WI38 (cell line): ENCODE measurements around the gene MLF2.

Experiments
- H3K4me3 ChIP-seq: 2 replicates; pipeline ENCODE4 v1.5.1; 2011; ENCODE audit warnings: low read depth, mild to moderate bottlenecking, control low read depth, low read length
- TF ChIP-seq, protein P1 (sequence below): IDR thresholded peaks from 2 replicates; pipeline ENCODE4 v1.5.1; 2012; ENCODE audit warnings: low read depth, mild to moderate bottlenecking, control low read depth, low read length

Gene MLF2

DNA sequence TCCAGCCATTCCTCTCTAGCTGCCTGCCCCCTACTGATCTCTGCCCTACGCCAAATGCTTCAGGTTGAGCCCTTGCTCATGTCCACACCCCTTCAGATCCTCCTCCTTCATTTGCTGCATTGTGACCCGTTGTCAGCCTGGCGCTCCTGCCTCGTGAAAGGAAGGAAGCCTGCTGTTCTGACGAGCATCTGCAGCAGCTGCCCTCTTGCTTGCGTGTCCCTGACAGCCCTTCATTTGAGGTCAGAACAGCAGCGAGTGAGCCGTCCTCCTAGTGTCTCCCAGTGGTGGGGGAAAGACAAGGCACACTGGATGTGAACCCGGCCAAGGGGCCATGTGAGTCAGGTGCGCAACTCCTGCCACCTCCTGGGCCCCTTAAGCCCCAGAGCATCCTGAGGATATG lies 49.3 kb downstream of the MLF2 start:
- TF ChIP-seq, protein P1, sequence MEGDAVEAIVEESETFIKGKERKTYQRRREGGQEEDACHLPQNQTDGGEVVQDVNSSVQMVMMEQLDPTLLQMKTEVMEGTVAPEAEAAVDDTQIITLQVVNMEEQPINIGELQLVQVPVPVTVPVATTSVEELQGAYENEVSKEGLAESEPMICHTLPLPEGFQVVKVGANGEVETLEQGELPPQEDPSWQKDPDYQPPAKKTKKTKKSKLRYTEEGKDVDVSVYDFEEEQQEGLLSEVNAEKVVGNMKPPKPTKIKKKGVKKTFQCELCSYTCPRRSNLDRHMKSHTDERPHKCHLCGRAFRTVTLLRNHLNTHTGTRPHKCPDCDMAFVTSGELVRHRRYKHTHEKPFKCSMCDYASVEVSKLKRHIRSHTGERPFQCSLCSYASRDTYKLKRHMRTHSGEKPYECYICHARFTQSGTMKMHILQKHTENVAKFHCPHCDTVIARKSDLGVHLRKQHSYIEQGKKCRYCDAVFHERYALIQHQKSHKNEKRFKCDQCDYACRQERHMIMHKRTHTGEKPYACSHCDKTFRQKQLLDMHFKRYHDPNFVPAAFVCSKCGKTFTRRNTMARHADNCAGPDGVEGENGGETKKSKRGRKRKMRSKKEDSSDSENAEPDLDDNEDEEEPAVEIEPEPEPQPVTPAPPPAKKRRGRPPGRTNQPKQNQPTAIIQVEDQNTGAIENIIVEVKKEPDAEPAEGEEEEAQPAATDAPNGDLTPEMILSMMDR, result no peak
- no peak overlapping the region for H3K4me3 ChIP-seq

DNA sequence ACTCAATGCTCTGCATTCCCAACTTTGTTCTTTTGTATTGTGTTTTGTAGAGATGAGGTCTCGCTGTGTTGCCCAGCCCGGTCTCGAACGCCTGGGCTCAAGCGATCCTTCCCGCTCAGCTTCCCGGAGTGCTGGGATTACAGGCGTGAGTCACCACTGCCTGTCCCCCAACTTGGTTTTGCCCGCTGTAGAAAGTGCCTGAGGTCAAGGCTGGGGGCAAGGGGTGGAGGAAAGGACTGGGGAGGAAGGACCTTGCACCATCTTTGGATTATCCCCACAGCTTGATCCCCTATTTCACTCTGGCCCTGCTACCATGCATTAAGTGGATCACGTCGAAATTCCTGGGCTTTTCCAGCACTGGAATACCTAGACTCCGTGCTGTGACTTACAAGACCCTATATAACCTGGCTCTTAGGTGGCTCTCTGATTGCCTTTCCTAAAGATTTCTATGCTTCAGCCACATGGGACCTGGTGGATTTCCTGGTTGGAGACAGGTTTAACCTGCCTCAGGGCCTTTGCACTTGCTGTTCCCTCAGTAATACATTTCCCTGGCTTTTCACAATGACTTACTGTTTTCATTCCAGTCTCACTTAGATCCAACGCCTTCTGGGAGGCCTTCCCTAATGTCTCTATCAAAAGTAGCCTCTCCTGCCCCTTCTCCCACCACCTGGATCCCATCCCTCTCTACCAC lies 51.7 kb downstream of the MLF2 start:
- TF ChIP-seq, protein P1, result no peak
- peak overlapping the region; percentile 63 for H3K4me3 ChIP-seq

DNA sequence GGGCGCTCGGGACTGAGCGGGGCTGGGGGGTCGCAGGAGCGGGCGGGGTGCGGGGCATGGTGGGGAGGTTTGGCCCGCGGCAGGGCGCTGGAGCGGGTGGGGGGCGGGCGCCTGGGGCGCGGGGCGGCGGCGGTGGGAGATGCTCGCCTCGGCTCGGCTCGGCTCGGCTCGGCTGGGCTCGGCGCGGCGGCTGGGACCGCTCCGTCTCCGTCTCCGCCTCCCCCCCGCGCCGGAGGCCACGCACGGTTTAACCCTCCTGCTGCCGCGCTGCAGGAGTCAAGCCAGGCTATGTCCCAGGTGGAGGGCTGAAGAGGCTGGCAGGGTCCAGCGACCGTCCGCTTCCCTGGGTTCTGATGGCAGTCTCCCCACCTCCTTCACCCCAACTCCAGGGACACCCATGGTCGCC lies 52.3 kb downstream of the MLF2 start, which contains the start of gene PIANP:
PIANP (minus strand) TSS at position 170 of the 406 bp plus-strand sequence. CDS start 2,754 bp downstream, outside the sequence.
- TF ChIP-seq, protein P1, result no peak
- peak within 1 kb of the TSS; percentile 63 for H3K4me3 ChIP-seq

DNA sequence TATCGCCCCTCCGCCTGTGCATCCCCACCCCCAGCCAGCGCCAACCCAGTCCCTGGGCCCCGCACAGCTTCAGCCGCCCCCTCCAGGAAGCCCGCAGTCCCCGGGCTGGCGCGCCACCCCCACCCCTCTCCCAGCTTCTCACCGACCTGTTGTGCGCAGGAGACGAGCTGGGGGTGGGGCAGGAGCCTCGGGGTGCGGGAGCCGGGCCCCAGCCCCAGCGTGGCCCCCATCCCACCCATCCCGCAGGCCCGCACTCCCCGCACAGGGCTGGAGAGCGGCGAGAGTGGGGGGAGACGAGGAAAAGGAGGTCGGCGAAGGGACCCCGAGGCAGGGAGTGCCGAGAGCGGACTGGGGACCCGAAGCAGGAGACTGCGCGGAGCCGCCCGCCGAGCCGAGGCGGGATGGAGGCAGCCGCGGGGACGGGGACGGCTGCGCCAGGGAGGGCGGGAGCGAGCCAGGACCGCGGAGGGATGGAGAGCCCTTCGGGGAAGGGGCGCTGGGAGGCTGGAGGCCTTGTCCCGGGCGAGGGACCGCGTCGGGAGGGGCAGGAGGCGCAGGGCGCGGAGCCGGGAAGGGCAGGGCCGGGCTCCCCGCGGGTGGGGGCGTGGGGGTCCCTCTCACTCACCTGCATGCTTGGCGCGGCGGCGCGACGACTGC lies 52.8 kb downstream of the MLF2 start:
- TF ChIP-seq, protein P1, result no peak
- peak overlapping the region; percentile 63 for H3K4me3 ChIP-seq

DNA sequence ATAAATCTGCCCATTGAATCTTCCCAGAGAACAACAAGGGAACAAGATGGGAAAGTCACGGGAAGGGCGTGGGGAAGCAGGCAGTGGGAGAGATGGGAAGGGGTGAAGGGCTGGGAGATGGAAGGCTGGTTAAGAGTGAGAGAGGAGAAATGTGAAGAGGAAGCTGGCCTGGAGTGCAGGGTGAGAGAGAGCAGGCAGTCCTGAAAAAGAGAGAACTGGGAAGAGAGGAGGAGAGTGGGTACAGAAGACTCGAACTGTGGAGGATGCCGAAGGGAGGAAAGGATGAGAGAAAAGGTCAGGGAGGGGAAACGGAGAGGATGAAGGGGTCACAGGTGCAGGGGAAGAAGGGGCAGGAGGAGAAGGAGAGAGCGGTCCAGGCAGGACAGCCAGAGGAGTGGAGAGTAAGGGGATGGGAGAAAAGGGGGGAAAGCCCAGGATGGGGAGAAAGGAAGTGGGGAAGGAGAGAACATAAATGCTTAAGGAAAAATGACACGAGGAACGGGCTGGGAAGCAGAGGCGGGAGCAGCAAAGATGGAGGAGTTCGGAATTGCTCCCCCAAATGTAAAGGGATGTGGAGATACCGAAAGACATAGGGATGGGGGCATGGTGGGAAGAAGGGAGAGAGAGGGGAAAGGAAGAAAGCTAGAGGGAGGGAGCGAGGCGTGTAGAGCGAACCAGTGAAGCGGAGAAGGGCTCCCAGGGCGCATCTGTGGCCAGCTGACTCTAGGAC lies 53.5 kb downstream of the MLF2 start:
- H3K4me3 ChIP-seq, result peak overlapping the region; percentile 63
- TF ChIP-seq, protein P1, result no peak

DNA sequence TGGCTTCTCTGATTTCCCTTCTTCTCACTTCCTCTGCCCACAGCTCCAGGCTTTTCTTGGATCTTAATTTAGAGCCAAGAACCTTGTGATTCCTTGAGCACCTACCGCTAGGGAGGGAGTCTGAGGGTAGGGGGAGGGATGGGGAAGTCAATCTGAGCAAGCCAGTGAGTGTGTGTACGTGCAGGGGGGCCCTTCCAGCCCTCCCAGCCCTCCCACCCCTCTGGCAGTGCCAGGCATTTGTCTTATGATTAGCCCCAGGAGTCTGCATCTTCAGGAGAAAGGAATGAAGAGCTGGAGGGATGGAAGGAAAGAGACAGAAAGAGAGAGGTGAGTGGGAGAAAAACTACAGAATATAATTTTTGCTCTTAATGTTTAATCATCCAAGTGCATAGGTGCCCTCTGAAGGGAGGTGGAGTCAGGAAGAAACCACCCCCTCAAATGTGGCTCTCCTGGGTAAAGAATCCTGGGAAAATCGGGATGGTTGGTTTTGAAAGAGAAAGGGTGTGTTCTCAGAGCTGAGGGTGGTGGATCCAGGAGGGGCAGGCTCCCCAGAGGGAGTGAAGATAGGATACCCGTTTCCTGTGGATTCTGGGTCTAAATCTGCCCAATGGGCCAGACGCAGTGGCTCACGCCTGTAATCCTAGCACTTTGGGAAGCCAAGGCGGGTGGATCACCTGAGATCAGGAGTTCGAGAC lies 54.4 kb downstream of the MLF2 start:
- no peak overlapping the region for H3K4me3 ChIP-seq
- TF ChIP-seq, protein P1, result no peak
